Measurements from ENCODE around the gene SLC38A4. TPM values are rescaled to one million over a fixed set of nuclear protein-coding genes. Genes with fewer than 3 reads are reported as not detected.
"Not testable (repeated sequence)": the region's sequence is repeated elsewhere in the genome, so short reads cannot be mapped to it uniquely, and the experiment has no call there.

The SLC38A4 gene
- total RNA-seq, 4 donors from 2014 or later: 0.17 TPM; not detected in 2

GRCh38 chr12:46743456-46743855 is 82.3 kb downstream of the SLC38A4 start:
- Histone ChIP-seq H3K27me3 (no peaks in the 10 kb centered on the region), H3K27ac (replicated peaks in 1 of 4) (no peak overlapping the region), H3K4me3 (no peak overlapping the region), H3K9me3 (peaks cover 0 to 11% (median 8%) of the 10 kb centered on the region in 4 donors), H3K36me3 (no peaks in the 10 kb centered on the region), H3K4me1 (no peaks in the 10 kb centered on the region)
- intact Hi-C loops (cut with DNase I): no loop called here
- TF ChIP-seq, protein P1, sequence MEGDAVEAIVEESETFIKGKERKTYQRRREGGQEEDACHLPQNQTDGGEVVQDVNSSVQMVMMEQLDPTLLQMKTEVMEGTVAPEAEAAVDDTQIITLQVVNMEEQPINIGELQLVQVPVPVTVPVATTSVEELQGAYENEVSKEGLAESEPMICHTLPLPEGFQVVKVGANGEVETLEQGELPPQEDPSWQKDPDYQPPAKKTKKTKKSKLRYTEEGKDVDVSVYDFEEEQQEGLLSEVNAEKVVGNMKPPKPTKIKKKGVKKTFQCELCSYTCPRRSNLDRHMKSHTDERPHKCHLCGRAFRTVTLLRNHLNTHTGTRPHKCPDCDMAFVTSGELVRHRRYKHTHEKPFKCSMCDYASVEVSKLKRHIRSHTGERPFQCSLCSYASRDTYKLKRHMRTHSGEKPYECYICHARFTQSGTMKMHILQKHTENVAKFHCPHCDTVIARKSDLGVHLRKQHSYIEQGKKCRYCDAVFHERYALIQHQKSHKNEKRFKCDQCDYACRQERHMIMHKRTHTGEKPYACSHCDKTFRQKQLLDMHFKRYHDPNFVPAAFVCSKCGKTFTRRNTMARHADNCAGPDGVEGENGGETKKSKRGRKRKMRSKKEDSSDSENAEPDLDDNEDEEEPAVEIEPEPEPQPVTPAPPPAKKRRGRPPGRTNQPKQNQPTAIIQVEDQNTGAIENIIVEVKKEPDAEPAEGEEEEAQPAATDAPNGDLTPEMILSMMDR (IDR thresholded peaks at IDR 0.05): no peak
- TF ChIP-seq POLR2A (IDR thresholded peaks at IDR 0.05; ENCODE audit: low read depth): no peak
- no peak for TF ChIP-seq POLR2AphosphoS5 (IDR thresholded peaks at IDR 0.05)
- no peak for TF ChIP-seq EP300 (IDR thresholded peaks at IDR 0.05)
- DNase-seq (ENCODE audit: extremely low spot score): no peak

DNA sequence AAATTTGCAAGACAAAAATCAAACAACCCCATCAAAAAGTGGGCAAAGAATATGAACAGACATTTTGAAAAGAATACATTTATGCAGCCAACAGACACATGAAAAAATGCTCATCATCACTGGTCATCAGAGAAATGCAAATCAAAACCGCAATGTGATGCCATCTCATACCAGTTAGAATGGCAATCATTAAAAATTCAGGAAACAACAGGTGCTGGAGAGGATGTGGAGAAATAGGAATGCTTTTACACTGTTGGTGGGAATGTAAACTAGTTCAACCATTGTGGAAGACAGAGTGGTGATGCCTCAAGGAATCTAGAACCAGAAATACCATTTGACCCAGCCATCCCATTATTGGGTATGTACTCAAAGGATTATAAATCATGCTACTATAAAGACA is 83.5 kb downstream of the SLC38A4 start:
- H3K27me3 ChIP-seq; DNase-seq (ENCODE audit: extremely low spot score); H3K36me3 ChIP-seq; intact Hi-C loops (cut with DNase I); H3K4me1 ChIP-seq; H3K4me3 ChIP-seq; H3K27ac ChIP-seq (replicated peaks in 1 of 4): not testable (repeated sequence)
- 94% methylated on average over 1 of the region's 1 CpG for WGBS
- H3K9me3 ChIP-seq: peaks cover 0 to 16% (median 11%) of the 10 kb centered on the region in 4 donors

GRCh38 chr12:46725332-46725731 is 100.5 kb downstream of the SLC38A4 start:
- no peaks in the 10 kb centered on the region for H3K36me3 ChIP-seq
- DNase-seq (ENCODE audit: extremely low spot score): no peak
- TF ChIP-seq POLR2A (IDR thresholded peaks at IDR 0.05; ENCODE audit: low read depth): no peak
- TF ChIP-seq, protein P1 (IDR thresholded peaks at IDR 0.05): no peak
- TF ChIP-seq EP300 (IDR thresholded peaks at IDR 0.05): no peak
- TF ChIP-seq POLR2AphosphoS5 (IDR thresholded peaks at IDR 0.05): no peak
- no peak overlapping the region for H3K27ac ChIP-seq (replicated peaks in 1 of 4)
- H3K4me1 ChIP-seq: peaks cover 0 to 8% (median 1%) of the 10 kb centered on the region in 4 donors
- 85% methylated on average over 2 of the region's 2 CpGs for WGBS
- H3K27me3 ChIP-seq: no peaks in the 10 kb centered on the region
- no peak overlapping the region for H3K4me3 ChIP-seq
- intact Hi-C loops (cut with DNase I): no loop called here
- H3K9me3 ChIP-seq: no peaks in the 10 kb centered on the region

DNA sequence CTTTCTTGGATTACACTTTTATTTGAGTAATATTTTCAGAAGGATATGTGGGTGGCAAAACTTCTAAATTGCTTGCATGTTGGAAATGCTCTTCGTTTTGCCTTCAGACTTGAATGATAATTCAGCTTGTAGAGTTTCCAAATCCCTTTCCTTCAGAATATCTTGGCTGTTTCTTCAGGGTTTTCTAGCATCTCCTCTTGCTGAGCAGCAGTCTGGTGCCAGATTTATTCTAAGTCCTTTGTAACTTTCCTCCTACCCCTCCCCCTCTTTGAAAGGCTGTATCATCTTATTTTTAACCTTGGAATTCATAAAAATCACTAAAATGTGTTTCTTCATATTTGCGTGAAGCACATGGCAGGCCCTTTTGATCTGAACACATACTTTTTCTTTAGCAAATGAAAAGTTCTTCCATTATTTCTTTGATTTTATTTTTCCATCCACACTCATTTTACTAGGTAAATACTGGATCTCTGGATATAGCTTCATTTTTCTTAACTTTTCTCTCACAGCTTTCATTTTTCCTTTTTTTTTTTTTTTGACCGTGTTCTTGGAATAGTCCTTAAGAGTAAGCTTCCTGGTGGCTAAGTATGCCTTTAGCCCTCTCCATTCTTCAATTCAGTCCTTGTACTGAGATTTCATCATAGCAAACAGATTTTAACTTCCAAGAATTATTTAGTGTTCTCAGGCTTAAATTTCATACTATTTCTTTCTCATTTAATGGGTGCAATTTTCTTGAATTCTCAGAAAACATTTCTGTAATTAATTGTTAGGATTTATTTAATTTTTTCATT is 102.0 kb downstream of the SLC38A4 start:
- DNase-seq (ENCODE audit: extremely low spot score): no peak
- intact Hi-C loops (cut with DNase I): no loop called here
- Histone ChIP-seq H3K27ac (replicated peaks in 1 of 4) (peak overlapping the region in 1 of 4 donors; percentile 8), H3K9me3 (no peaks in the 10 kb centered on the region), H3K36me3 (no peaks in the 10 kb centered on the region), H3K4me3 (no peak overlapping the region), H3K4me1 (peaks cover 0 to 8% (median 1%) of the 10 kb centered on the region in 4 donors), H3K27me3 (no peaks in the 10 kb centered on the region)
- TF ChIP-seq, protein P1 (IDR thresholded peaks at IDR 0.05): no peak
- TF ChIP-seq POLR2A (IDR thresholded peaks at IDR 0.05; ENCODE audit: low read depth) (no peak), POLR2AphosphoS5 (IDR thresholded peaks at IDR 0.05) (no peak), EP300 (IDR thresholded peaks at IDR 0.05) (no peak)
- WGBS: 43% methylated on average over 3 of the region's 3 CpGs

GRCh38 chr12:46722394-46723185 is 103.2 kb downstream of the SLC38A4 start:
- TF ChIP-seq POLR2A (IDR thresholded peaks at IDR 0.05; ENCODE audit: low read depth) (no peak), POLR2AphosphoS5 (IDR thresholded peaks at IDR 0.05) (no peak), EP300 (IDR thresholded peaks at IDR 0.05) (no peak)
- TF ChIP-seq, protein P1 (IDR thresholded peaks at IDR 0.05): no peak
- Histone ChIP-seq H3K4me3 (no peak overlapping the region), H3K27me3 (no peaks in the 10 kb centered on the region), H3K4me1 (peaks cover 0 to 8% (median 1%) of the 10 kb centered on the region in 4 donors), H3K9me3 (no peaks in the 10 kb centered on the region), H3K27ac (replicated peaks in 1 of 4) (no peak overlapping the region), H3K36me3 (no peaks in the 10 kb centered on the region)
- no peak for DNase-seq (ENCODE audit: extremely low spot score)
- intact Hi-C loops (cut with DNase I): no loop called here
- 53% methylated on average over 3 of the region's 3 CpGs for WGBS
